Thoracic aorta (tissue), 2 donors: Measurements from ENCODE around the gene TIMM10. TPM values are rescaled to one million over a fixed set of nuclear protein-coding genes. Genes with fewer than 3 reads are reported as not detected.
A peak's percentile ranks its signal among the peaks of the same experiment; 100 is the strongest.

Experiments used
- ATAC-seq: fragments of 150-250 bp; one replicate; pipeline ENCODE4 v1.8.0; 2017; ENCODE audit warnings: low read depth; ENCODE audit not compliant: insufficient number of reproducible peaks, low FRiP score
- DNase-seq: peaks from one replicate; pipeline ENCODE4 v3.0.0-alpha.2; 2020; ENCODE audit warnings: low spot score
- H3K27ac ChIP-seq, 2 donors: fragments of 200-600 bp; sonication (generic); 1 replicate in 1 of 2; 2 replicates in 1 of 2; pipeline ENCODE4 v1.5.1; 2016; ENCODE audit warnings: mild to moderate bottlenecking in 2 of 2, moderate library complexity in 2 of 2
- H3K27me3 ChIP-seq: fragments of 200-600 bp; sonication (generic); replicated peaks from 2 replicates; pipeline ENCODE4 v1.6.0; 2016; ENCODE audit warnings: mild to moderate bottlenecking; ENCODE audit not compliant: insufficient read depth
- H3K36me3 ChIP-seq: fragments of 200-600 bp; sonication (generic); one replicate; pipeline ENCODE4 v1.5.1; 2016
- H3K4me1 ChIP-seq, 2 donors: fragments of 200-600 bp; sonication (generic); 1 replicate in 1 of 2; 2 replicates in 1 of 2; pipeline versions ENCODE4 v1.5.1 to v1.6.0; 2016; ENCODE audit warnings: low read depth in 2 of 2, mild to moderate bottlenecking in 1 of 2; ENCODE audit not compliant: control insufficient read depth in 1 of 2
- H3K4me3 ChIP-seq: fragments of 200-600 bp; sonication (generic); 2 replicates; pipeline ENCODE4 v1.5.1; 2016; ENCODE audit warnings: mild to moderate bottlenecking
- H3K9me3 ChIP-seq: fragments of 200-600 bp; sonication (generic); 2 replicates; pipeline ENCODE4 v1.5.1; 2016
- total RNA-seq, 2 donors: library from RNA; depleted of rRNA; stranded (reverse); fragments of >200 nt; gene quantifications; one replicate each; pipeline versions ENCODE4 v1.1.0 to v1.2.3, GENCODE V29; 2016
- TF ChIP-seq, protein P1 (sequence below): fragments of 200-600 bp; sonication (generic); IDR thresholded peaks from one replicate; pipeline ENCODE4 v1.5.1; 2019; ENCODE audit warnings: antibody characterized with exemption

Gene TIMM10
- total RNA-seq, 2 donors from 2014 or later: 19.5 to 33.5 TPM

- Histone ChIP-seq H3K36me3 (no peaks in the 10 kb centered on the region), H3K4me3 (no peak overlapping the region), H3K4me1 (peaks cover 0 to 16% of the 10 kb centered on the region in 2 donors), H3K27ac (peak overlapping the region in 1 of 2 donors; percentile 5), H3K27me3 (no peaks in the 10 kb centered on the region), H3K9me3 (no peaks in the 10 kb centered on the region)
- DNase-seq: no peak
- TF ChIP-seq, protein P1, sequence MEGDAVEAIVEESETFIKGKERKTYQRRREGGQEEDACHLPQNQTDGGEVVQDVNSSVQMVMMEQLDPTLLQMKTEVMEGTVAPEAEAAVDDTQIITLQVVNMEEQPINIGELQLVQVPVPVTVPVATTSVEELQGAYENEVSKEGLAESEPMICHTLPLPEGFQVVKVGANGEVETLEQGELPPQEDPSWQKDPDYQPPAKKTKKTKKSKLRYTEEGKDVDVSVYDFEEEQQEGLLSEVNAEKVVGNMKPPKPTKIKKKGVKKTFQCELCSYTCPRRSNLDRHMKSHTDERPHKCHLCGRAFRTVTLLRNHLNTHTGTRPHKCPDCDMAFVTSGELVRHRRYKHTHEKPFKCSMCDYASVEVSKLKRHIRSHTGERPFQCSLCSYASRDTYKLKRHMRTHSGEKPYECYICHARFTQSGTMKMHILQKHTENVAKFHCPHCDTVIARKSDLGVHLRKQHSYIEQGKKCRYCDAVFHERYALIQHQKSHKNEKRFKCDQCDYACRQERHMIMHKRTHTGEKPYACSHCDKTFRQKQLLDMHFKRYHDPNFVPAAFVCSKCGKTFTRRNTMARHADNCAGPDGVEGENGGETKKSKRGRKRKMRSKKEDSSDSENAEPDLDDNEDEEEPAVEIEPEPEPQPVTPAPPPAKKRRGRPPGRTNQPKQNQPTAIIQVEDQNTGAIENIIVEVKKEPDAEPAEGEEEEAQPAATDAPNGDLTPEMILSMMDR: no peak
- ATAC-seq: no peak
These were observed 28.6 kb downstream of the TIMM10 start for GRCh38 chr11:57501953-57502352.

DNA sequence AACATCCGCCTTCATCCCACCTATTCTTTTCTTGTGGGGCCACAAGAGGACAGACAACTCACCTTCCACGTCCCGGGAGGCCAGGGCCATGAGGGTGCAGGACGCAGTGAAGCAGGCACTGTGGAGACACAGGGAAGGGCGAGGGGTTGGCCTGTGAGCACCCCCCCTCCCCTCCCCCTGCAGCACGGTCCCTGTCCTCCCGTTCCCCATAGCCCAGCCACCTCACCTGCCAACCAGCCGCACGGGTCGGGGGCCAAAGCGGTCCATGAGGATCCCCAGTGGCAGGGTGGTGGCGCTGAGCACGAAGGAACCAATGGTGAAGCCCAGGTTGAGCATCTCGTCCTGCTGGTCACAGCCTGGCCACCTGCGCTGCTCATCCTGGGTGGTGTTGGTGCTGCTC lies 29.6 kb downstream of the TIMM10 start:
- Histone ChIP-seq H3K27me3 (no peaks in the 10 kb centered on the region), H3K27ac (no peak overlapping the region), H3K4me3 (no peak overlapping the region), H3K4me1 (peaks cover 0 to 16% of the 10 kb centered on the region in 2 donors), H3K9me3 (no peaks in the 10 kb centered on the region), H3K36me3 (no peaks in the 10 kb centered on the region)
- DNase-seq (no peak), ATAC-seq (no peak)
- TF ChIP-seq, protein P1: no peak

- Histone ChIP-seq H3K36me3 (no peaks in the 10 kb centered on the region), H3K4me3 (no peak overlapping the region), H3K27ac (peak overlapping the region; percentile 76 to 79), H3K27me3 (no peaks in the 10 kb centered on the region), H3K9me3 (no peaks in the 10 kb centered on the region), H3K4me1 (peaks cover 0 to 16% of the 10 kb centered on the region in 2 donors)
- ATAC-seq (no peak), DNase-seq (no peak)
- TF ChIP-seq, protein P1: no peak
These were observed 30.0 kb downstream of the TIMM10 start for GRCh38 chr11:57500515-57500914.

- H3K27me3 ChIP-seq: no peaks in the 10 kb centered on the region
- TF ChIP-seq, protein P1: no peak
- H3K9me3 ChIP-seq: no peaks in the 10 kb centered on the region
- peaks cover 0 to 16% of the 10 kb centered on the region in 2 donors for H3K4me1 ChIP-seq
- H3K36me3 ChIP-seq: no peaks in the 10 kb centered on the region
- DNase-seq (no peak), ATAC-seq (peak; percentile 50)
- H3K4me3 ChIP-seq: peak overlapping the region; percentile 72
- peak overlapping the region; percentile 76 to 79 for H3K27ac ChIP-seq
These were observed 30.5 kb downstream of the TIMM10 start for GRCh38 chr11:57499983-57500461.

DNA sequence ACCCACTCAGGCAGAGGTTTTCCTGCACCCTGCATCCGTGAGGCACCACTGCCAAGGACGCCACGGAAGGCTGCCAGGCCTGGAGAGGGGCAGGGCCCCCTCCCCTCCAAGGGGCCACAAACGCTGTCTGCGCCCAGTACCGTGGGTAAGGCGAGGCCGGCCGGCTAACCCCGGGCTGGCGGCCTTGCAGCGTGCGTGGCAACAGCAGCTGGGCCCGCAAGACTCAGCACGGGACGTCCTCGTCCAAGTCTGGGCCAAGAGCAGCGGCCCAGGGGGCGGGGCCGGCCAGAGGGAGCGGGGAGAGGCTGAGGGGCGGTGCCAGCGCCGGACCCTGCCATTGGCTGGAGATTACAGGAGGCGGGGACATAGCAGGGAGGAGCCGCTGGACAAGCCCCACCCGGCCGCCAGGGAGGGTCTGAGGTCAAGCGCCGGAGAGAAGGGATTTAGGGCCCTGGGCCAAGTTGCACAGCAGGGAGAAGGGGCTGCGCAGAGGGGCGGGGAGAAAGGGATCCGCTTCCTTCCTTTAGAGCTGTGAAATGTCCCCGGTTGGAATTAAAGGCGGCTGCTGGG lies 31.1 kb downstream of the TIMM10 start:
- H3K4me1 ChIP-seq: peaks cover 0 to 16% of the 10 kb centered on the region in 2 donors
- no peaks in the 10 kb centered on the region for H3K36me3 ChIP-seq
- TF ChIP-seq, protein P1: no peak
- H3K4me3 ChIP-seq: peak overlapping the region; percentile 72
- ATAC-seq (peak; percentile 89), DNase-seq (peak; percentile 80)
- H3K27me3 ChIP-seq: no peaks in the 10 kb centered on the region
- peak overlapping the region; percentile 76 to 79 for H3K27ac ChIP-seq
- H3K9me3 ChIP-seq: no peaks in the 10 kb centered on the region
